ENCODE measurements around the gene UNC13B.

The UNC13B gene

DNA sequence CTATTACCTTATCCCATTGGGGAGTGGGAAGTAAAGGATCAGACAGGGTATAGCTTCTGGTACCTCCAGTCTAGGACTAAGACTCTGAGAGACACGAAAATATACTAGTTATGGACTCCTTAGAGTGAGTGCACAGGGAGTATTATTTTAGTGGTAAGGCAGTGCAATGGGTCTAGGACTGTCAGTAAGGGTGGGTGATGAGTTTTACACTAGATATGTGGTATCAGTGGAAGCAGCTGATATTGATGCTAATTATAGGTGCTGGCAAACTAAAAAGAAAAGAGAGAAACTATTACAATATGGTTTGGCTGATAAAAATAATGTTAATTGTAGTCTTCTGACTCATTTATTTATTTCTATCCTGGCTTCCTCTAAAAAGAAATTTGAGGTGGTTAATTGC is 118.6 kb downstream of the UNC13B start:
- DNase-seq, result no peak

DNA sequence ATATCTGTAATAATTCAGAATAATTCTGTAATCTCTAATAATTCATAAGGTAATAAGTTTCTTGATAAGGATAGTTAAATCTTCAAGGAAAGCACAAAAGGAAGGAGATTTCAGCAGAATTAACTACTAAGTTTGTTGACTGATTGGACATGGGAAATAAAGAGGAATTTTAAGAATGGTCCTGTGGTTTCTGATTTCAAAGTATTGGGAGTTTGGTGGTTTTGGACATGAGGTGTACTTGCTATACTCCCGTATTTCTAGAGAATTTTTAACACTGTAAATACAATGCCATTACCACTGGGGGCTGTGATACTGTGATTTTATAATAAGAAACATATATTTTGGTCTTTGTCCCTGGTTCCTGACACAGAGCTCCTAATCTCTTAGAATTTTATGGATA is 123.9 kb downstream of the UNC13B start:
- DNase-seq, result no peak

DNA sequence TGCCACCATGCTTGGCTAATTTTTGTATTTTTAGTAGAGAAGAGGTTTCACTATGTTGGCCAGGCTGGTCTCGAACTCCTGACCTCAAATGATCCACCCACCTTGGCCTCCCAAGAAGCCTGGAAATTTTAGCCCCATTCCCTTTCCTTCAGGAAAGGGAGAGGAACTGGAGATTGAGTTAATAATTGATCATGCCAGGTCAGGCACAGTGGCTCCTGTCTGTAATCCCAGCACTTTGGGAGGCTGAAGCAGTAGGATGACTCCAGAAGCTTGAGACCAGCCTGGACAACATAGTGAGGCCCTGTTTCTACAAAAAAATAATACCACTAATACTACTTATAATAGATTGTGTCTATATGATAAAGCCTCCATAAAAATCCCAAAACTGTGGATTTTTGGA is 124.6 kb downstream of the UNC13B start:
- DNase-seq, result no peak

DNA sequence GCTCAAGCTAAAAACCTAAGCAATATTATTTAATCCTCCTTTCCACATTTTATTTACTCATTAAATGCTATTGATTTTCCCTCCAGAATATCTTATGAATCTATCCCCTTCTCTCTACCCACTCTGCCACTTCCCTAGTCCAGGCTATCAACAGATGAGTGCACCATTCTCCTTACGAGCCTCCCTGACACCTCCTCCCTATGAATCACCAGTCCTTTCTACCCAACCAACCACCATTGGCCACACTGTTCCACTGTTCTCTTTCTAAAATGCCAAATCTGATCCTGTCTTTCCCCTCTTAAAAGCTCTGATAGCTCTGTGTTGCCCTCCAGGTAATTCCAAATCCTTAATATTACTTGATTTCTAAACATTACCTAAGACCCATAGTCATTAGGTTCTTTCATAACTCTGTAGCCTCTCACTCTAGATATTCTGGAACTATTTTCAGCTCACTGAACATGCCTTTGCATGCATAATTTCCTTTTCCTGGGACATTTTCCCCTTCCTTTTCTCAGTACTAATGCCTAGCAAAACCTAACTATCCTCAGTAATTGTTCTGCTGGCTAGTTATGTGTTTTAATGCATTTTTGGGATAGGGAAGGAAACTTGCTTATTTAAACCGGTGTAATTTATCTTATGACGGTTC is 126.3 kb downstream of the UNC13B start:
- no peak for DNase-seq

DNA sequence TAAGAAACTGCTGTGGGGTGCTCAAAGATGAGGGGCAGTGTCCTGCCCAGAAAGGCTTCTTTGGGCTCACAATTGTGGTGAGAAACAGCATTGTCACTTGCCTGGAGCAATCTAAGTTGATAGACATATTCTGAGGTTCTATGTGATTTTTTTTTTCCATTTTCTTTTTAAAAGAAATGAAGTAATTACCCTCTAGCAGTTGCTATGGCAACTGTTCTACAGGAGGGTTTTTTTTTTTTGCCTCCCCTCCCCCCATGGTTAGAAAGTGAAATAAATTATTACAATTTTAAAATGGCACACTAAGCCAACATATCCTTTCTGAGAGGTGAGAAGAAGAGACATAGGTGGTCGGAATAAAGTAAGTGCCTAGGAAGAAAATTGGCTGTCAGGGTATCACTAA is 127.0 kb downstream of the UNC13B start:
- no peak for DNase-seq

- no peak for DNase-seq
Measured at GRCh38 chr9:35293376-35293964, 131.7 kb downstream of the UNC13B start.

DNA sequence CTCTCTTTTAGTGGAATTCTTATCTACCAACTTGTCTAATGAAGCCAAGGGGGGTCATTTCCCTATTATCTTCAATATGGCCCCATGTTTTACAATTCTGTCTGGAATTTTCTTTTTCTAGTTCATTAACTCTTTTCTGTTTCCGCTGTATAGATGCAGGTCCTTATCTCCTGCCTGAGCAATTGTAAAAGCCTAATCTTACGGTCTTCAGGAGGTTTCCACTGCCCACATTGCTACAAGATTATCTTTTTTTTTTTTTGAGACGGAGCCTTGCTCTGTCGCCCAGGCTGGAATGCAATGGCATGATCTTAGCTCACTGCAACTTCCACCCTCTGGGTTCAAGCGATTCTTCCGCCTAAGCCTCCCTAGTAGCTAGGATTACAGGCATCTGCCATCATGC is 132.3 kb downstream of the UNC13B start:
- no peak for DNase-seq

GRCh38 chr9:35294556-35294955 is 132.7 kb downstream of the UNC13B start:
- no peak for DNase-seq

GRCh38 chr9:35295369-35296036 is 133.7 kb downstream of the UNC13B start:
- no peak for DNase-seq

GRCh38 chr9:35303567-35303966 is 141.8 kb downstream of the UNC13B start:
- DNase-seq, result no peak

- DNase-seq, result no peak
Measured at GRCh38 chr9:35306283-35306682, 144.5 kb downstream of the UNC13B start.

- no peak for DNase-seq
Measured at GRCh38 chr9:35308316-35308715, 146.5 kb downstream of the UNC13B start.

DNA sequence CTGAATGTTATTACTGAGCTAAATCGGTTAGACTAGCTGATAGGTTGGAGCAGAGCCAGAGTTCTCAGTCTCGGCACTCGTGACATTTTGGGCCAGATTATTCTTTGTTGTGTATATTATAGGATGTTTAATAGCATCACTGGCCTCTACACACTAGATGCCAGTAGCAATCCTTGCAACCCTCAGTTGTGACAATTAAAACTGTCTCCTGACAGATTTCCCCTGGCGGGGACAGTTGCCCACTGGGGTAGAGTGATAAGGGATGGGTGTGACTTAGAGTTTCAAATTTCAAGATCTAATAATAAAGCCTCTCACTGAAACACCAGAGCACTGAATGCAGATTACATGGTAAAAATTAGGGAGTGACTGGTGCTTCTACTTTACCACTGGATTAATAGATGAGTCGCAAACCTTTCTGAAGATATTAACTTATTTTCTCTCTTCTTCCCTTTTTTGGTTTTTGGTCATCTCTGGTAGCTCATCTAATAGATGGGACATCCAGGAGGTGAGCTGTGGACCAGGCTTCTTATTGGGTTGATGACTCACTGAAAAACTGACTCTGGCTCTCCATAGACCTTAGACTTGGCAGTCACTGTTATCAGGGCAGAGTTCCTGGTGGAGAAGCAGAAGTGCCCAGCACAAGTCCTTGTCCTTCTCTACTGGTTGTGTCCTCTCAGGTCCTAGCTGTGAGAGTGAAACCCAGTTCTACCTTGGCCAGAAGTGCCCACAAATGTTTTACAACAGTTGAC is 150.3 kb downstream of the UNC13B start:
- DNase-seq, result no peak

DNA sequence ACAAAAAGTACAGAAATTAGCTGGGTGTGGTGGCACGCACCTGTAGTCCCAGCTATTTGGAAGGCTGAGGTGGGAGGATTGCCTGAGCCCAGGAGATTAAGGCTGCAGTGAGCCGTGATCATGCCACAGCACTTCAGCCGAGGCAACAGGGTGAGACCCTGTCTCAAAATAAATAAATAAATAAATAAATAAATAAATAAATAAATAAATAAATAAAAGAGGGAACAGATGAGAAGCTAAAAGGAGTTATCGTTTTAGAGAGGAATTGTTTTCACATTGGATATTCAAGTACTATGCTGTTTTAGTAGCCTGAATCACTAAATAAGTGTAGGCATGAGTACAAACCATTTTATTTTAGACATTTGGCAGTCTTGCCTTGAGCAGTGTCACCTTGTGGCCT is 151.7 kb downstream of the UNC13B start:
- no peak for DNase-seq

- DNase-seq, result no peak
Measured at GRCh38 chr9:35313916-35314315, 152.1 kb downstream of the UNC13B start.

GRCh38 chr9:35318741-35319140 is 156.9 kb downstream of the UNC13B start:
- no peak for DNase-seq

DNA sequence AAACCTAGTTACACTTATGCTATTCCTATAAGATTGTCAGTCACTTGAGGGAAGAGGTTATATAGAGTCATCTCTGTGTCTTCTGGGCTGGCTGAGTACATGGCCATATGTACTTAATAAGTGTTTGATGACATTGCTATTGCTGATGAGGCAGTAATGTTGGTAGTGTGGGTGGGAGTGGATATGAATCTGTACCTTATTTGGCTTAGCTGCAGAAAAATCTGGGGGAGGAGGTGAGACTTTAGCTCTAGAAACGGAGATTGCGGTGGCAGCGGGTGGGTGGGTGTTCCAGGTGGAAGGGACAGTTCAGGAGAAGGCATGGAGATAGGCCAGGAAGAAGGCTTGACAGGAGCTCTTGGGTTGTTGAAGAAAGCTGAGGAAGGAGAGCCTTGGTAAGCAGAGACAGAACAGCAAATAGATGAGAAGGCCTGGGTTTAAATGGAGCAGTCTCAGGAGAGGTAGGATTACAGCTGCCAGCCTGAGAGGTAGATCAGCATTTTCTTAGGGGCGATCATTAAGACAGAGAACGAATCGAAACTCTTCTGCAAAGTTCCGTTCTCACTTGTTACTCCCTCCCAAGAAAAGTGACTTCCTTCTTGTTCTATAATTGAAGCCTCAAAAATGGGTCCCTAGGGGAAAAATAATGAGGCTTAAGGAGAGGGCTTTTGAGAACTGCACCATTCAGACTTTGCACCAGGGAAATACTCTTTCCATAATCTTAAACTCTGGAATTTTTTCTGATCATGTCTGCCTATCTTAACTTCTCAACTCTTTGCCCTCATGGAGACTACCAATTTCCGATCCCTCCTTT is 160.5 kb downstream of the UNC13B start:
- DNase-seq, result no peak

GRCh38 chr9:35324966-35325365 is 163.2 kb downstream of the UNC13B start:
- no peak for DNase-seq

GRCh38 chr9:35333551-35333950 is 171.7 kb downstream of the UNC13B start:
- DNase-seq, result no peak

GRCh38 chr9:35335164-35335563 is 173.4 kb downstream of the UNC13B start:
- DNase-seq, result no peak

GRCh38 chr9:35338086-35338485 is 176.3 kb downstream of the UNC13B start:
- no peak for DNase-seq

DNA sequence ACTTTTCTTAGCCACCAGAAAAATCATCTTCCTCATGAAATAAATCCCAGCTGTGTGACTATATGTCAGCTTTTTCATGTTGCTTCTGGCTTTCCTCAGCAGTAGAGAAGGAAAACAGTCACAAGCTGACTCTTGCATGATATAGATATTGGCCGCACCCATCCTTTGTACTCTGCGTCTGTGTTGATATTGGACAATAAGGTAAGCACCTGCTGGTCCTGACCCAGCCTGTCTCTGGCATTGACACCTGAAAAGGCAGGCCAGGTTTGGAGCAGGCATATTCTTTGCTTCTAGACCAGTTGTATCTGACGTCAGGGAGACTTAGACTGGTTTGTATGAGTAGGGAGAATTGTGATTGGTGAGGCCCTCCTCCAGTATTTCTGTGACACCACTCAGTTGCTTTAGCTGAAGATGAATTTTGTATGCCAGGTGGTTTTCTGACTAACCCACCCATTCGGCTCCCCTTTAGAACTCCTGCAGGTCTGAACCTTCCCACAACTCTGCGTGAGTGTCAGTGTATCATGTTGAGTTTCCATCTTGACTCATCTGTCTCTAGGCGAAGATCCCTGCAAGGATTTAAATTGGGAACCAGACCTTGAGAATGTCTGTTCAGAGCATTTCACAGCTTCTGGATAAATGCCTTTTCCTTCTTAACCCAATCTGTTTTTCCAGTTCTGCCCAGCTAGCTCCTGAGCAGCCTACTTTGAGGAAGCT is 176.9 kb downstream of the UNC13B start:
- DNase-seq, result no peak
